ENCODE results near the gene ZBTB39. TPM values are rescaled to one million over a fixed set of nuclear protein-coding genes. Genes with fewer than 3 reads are reported as not detected.

Gene ZBTB39
- total and polyA plus RNA-seq, 2 of the 8 experiments (the other 6 are each of a cell fraction or from before 2014, with no cell fraction given): 19.3 to 25.0 TPM

GRCh38 chr12:56980941-56981530 lies 25.3 kb downstream of the ZBTB39 start (continued):
- TF ChIP-seq, protein P1, sequence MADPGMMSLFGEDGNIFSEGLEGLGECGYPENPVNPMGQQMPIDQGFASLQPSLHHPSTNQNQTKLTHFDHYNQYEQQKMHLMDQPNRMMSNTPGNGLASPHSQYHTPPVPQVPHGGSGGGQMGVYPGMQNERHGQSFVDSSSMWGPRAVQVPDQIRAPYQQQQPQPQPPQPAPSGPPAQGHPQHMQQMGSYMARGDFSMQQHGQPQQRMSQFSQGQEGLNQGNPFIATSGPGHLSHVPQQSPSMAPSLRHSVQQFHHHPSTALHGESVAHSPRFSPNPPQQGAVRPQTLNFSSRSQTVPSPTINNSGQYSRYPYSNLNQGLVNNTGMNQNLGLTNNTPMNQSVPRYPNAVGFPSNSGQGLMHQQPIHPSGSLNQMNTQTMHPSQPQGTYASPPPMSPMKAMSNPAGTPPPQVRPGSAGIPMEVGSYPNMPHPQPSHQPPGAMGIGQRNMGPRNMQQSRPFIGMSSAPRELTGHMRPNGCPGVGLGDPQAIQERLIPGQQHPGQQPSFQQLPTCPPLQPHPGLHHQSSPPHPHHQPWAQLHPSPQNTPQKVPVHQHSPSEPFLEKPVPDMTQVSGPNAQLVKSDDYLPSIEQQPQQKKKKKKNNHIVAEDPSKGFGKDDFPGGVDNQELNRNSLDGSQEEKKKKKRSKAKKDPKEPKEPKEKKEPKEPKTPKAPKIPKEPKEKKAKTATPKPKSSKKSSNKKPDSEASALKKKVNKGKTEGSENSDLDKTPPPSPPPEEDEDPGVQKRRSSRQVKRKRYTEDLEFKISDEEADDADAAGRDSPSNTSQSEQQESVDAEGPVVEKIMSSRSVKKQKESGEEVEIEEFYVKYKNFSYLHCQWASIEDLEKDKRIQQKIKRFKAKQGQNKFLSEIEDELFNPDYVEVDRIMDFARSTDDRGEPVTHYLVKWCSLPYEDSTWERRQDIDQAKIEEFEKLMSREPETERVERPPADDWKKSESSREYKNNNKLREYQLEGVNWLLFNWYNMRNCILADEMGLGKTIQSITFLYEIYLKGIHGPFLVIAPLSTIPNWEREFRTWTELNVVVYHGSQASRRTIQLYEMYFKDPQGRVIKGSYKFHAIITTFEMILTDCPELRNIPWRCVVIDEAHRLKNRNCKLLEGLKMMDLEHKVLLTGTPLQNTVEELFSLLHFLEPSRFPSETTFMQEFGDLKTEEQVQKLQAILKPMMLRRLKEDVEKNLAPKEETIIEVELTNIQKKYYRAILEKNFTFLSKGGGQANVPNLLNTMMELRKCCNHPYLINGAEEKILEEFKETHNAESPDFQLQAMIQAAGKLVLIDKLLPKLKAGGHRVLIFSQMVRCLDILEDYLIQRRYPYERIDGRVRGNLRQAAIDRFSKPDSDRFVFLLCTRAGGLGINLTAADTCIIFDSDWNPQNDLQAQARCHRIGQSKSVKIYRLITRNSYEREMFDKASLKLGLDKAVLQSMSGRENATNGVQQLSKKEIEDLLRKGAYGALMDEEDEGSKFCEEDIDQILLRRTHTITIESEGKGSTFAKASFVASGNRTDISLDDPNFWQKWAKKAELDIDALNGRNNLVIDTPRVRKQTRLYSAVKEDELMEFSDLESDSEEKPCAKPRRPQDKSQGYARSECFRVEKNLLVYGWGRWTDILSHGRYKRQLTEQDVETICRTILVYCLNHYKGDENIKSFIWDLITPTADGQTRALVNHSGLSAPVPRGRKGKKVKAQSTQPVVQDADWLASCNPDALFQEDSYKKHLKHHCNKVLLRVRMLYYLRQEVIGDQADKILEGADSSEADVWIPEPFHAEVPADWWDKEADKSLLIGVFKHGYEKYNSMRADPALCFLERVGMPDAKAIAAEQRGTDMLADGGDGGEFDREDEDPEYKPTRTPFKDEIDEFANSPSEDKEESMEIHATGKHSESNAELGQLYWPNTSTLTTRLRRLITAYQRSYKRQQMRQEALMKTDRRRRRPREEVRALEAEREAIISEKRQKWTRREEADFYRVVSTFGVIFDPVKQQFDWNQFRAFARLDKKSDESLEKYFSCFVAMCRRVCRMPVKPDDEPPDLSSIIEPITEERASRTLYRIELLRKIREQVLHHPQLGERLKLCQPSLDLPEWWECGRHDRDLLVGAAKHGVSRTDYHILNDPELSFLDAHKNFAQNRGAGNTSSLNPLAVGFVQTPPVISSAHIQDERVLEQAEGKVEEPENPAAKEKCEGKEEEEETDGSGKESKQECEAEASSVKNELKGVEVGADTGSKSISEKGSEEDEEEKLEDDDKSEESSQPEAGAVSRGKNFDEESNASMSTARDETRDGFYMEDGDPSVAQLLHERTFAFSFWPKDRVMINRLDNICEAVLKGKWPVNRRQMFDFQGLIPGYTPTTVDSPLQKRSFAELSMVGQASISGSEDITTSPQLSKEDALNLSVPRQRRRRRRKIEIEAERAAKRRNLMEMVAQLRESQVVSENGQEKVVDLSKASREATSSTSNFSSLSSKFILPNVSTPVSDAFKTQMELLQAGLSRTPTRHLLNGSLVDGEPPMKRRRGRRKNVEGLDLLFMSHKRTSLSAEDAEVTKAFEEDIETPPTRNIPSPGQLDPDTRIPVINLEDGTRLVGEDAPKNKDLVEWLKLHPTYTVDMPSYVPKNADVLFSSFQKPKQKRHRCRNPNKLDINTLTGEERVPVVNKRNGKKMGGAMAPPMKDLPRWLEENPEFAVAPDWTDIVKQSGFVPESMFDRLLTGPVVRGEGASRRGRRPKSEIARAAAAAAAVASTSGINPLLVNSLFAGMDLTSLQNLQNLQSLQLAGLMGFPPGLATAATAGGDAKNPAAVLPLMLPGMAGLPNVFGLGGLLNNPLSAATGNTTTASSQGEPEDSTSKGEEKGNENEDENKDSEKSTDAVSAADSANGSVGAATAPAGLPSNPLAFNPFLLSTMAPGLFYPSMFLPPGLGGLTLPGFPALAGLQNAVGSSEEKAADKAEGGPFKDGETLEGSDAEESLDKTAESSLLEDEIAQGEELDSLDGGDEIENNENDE (IDR thresholded peaks at IDR 0.05; ENCODE audit: insufficient replicate concordance, low read length): no peak
- TF ChIP-seq BRCA1 (IDR thresholded peaks at IDR 0.05; ENCODE audit: low read depth, low read length): no peak

All from H1 (cell line).